Neuron (in vitro differentiated cells): ENCODE results near the gene TGFB1.

Source experiments
- H2AFZ ChIP-seq: one replicate; pipeline ENCODE4 v1.6.1; 2013; ENCODE audit warnings: low read depth, mild to moderate bottlenecking, inconsistent platforms, low read length, moderate library complexity
- H3K27me3 ChIP-seq: one replicate; pipeline ENCODE4 v1.6.1; 2013; ENCODE audit warnings: low read length; ENCODE audit not compliant: insufficient read depth
- H3K36me3 ChIP-seq: one replicate; pipeline ENCODE4 v1.6.1; 2013; ENCODE audit warnings: low read length; ENCODE audit not compliant: insufficient read depth
- H3K4me1 ChIP-seq: one replicate; pipeline ENCODE4 v1.6.1; 2013; ENCODE audit warnings: low read length; ENCODE audit not compliant: insufficient read depth
- H3K4me3 ChIP-seq: 2 replicates; pipeline ENCODE4 v1.5.1; 2013; ENCODE audit warnings: mild to moderate bottlenecking, low read length, moderate library complexity
- H3K9me3 ChIP-seq: one replicate; pipeline ENCODE4 v1.6.1; 2013; ENCODE audit warnings: low read length

Gene TGFB1

GRCh38 chr19:41307954-41308449, 45.7 kb downstream of the TGFB1 start:
- Histone ChIP-seq H3K36me3 (peaks cover 45% of the 10 kb centered on the region), H3K27me3 (no peaks in the 10 kb centered on the region), H2AFZ (no peak overlapping the region), H3K9me3 (no peaks in the 10 kb centered on the region), H3K4me1 (peaks cover 9% of the 10 kb centered on the region), H3K4me3 (no peak overlapping the region)

- Histone ChIP-seq H3K36me3 (peaks cover 45% of the 10 kb centered on the region), H3K4me1 (peaks cover 9% of the 10 kb centered on the region), H3K27me3 (no peaks in the 10 kb centered on the region), H3K9me3 (no peaks in the 10 kb centered on the region), H3K4me3 (no peak overlapping the region), H2AFZ (no peak overlapping the region)
These were observed 46.4 kb downstream of the TGFB1 start for GRCh38 chr19:41307090-41307875.

- no peaks in the 10 kb centered on the region for H3K27me3 ChIP-seq
- H3K9me3 ChIP-seq, result no peaks in the 10 kb centered on the region
- H3K36me3 ChIP-seq, result peaks cover 53% of the 10 kb centered on the region
- H3K4me3 ChIP-seq, result no peak overlapping the region
- peaks cover 5% of the 10 kb centered on the region for H3K4me1 ChIP-seq
- no peak overlapping the region for H2AFZ ChIP-seq
These were observed 47.6 kb downstream of the TGFB1 start for GRCh38 chr19:41305927-41306793.

- Histone ChIP-seq H3K36me3 (peaks cover 65% of the 10 kb centered on the region), H3K27me3 (no peaks in the 10 kb centered on the region), H3K4me3 (no peak overlapping the region), H3K4me1 (no peaks in the 10 kb centered on the region), H3K9me3 (no peaks in the 10 kb centered on the region), H2AFZ (no peak overlapping the region)
These were observed 48.8 kb downstream of the TGFB1 start for GRCh38 chr19:41304706-41305483.

GRCh38 chr19:41303954-41304353, 49.8 kb downstream of the TGFB1 start:
- Histone ChIP-seq H3K9me3 (no peaks in the 10 kb centered on the region), H3K27me3 (no peaks in the 10 kb centered on the region), H3K4me3 (no peak overlapping the region), H2AFZ (no peak overlapping the region), H3K4me1 (no peaks in the 10 kb centered on the region), H3K36me3 (peaks cover 74% of the 10 kb centered on the region)

- Histone ChIP-seq H3K36me3 (peaks cover 84% of the 10 kb centered on the region), H3K27me3 (no peaks in the 10 kb centered on the region), H2AFZ (no peak overlapping the region), H3K4me3 (no peak overlapping the region), H3K9me3 (no peaks in the 10 kb centered on the region), H3K4me1 (peaks cover 9% of the 10 kb centered on the region)
These were observed 50.9 kb downstream of the TGFB1 start for GRCh38 chr19:41302624-41303351.

- Histone ChIP-seq H2AFZ (no peak overlapping the region), H3K27me3 (no peaks in the 10 kb centered on the region), H3K4me1 (peaks cover 22% of the 10 kb centered on the region), H3K9me3 (no peaks in the 10 kb centered on the region), H3K36me3 (peaks cover 93% of the 10 kb centered on the region), H3K4me3 (no peak overlapping the region)
These were observed 53.2 kb downstream of the TGFB1 start for GRCh38 chr19:41300555-41300954.

GRCh38 chr19:41299755-41300089, 54.0 kb downstream of the TGFB1 start:
- Histone ChIP-seq H3K36me3 (peaks cover 93% of the 10 kb centered on the region), H3K9me3 (no peaks in the 10 kb centered on the region), H2AFZ (no peak overlapping the region), H3K27me3 (no peaks in the 10 kb centered on the region), H3K4me1 (peaks cover 22% of the 10 kb centered on the region), H3K4me3 (no peak overlapping the region)

- Histone ChIP-seq H2AFZ (no peak overlapping the region), H3K4me1 (peaks cover 22% of the 10 kb centered on the region), H3K36me3 (peaks cover 93% of the 10 kb centered on the region), H3K9me3 (no peaks in the 10 kb centered on the region), H3K4me3 (no peak overlapping the region), H3K27me3 (no peaks in the 10 kb centered on the region)
These were observed 54.5 kb downstream of the TGFB1 start for GRCh38 chr19:41299046-41299754.

GRCh38 chr19:41298348-41298964, 55.3 kb downstream of the TGFB1 start:
- H3K4me1 ChIP-seq, result peaks cover 22% of the 10 kb centered on the region
- H3K27me3 ChIP-seq, result no peaks in the 10 kb centered on the region
- H3K36me3 ChIP-seq, result peaks cover 93% of the 10 kb centered on the region
- no peak overlapping the region for H3K4me3 ChIP-seq
- no peaks in the 10 kb centered on the region for H3K9me3 ChIP-seq
- no peak overlapping the region for H2AFZ ChIP-seq

GRCh38 chr19:41297628-41298347, 55.9 kb downstream of the TGFB1 start:
- H3K4me1 ChIP-seq, result peaks cover 22% of the 10 kb centered on the region
- H3K36me3 ChIP-seq, result peaks cover 93% of the 10 kb centered on the region
- H3K4me3 ChIP-seq, result no peak overlapping the region
- H2AFZ ChIP-seq, result no peak overlapping the region
- no peaks in the 10 kb centered on the region for H3K27me3 ChIP-seq
- no peaks in the 10 kb centered on the region for H3K9me3 ChIP-seq
